SHP77 treated with DMSO at 0.1 percent for 48 hours (cell line): ENCODE data around the gene MBOAT1.
"Not testable (repeated sequence)": the region's sequence is repeated elsewhere in the genome, so short reads cannot be mapped to it uniquely, and the experiment has no call there.

ENCODE experiments used
- DNase-seq: peaks from one replicate; lab custom pipeline; 2025; lab: John Stamatoyannopoulos, UW

MBOAT1 gene

DNA sequence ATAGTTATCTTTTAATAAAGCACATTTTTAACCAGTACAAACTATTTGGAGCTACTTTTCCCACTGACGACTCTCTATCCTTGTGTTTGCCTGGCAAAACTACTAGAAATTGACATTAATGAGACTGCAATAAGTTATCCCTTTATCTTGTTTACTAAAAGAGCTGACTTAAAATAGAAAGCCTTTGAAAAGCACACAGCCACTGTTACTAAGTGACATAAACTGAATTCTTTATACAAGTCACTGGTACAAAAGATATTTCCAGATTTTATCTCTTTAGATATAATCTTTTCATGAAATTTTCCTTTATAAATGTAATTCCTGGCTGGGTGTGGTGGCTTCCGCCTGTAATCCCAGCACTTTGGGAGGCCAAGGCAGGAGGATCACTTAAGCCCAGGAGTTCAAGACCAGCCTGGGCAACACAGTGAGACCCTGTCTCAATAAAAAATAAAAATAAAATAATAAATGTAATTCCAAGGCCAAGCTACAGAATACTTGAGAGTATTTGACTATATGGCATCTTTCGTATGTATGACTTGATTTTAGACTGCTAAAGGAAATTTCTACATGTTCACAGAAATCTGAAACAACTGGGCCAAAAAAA is 9.5 kb downstream of the MBOAT1 start:
- DNase-seq: no peak

- no peak for DNase-seq
These were observed 10.0 kb downstream of the MBOAT1 start for GRCh38 chr6:20202324-20202658.

GRCh38 chr6:20200761-20201630 is 11.3 kb downstream of the MBOAT1 start:
- no peak for DNase-seq

GRCh38 chr6:20198775-20199174 is 13.5 kb downstream of the MBOAT1 start:
- DNase-seq: no peak

DNA sequence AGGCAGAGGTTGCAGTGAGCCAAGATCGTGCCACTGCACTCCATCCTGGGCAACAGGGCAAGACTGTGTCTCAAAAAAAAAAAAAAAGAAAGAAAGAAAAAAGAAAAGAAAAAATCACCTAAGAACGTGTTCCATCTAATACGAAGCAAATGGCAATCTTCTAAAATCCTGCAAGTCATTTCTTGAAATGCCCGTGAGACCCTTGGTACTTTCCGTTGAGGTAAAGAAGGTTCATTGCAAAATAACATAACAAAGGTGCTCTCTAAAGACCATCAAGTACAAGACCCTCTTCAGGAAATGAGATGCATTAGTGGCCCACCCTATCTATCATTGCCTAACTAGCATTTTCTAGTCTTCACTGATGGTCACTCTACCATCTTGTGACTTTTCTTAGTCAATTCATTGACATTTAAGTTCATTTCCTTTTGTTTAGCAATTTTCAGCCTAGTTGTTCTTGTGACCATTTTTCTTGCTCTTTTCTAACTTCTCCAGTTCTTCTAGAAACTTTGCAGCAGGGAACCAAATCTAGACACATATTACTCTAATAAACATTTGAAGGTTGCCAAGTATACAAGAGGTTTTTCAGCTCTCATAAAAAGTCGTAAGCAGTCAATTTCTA is 14.0 kb downstream of the MBOAT1 start:
- DNase-seq: no peak

DNA sequence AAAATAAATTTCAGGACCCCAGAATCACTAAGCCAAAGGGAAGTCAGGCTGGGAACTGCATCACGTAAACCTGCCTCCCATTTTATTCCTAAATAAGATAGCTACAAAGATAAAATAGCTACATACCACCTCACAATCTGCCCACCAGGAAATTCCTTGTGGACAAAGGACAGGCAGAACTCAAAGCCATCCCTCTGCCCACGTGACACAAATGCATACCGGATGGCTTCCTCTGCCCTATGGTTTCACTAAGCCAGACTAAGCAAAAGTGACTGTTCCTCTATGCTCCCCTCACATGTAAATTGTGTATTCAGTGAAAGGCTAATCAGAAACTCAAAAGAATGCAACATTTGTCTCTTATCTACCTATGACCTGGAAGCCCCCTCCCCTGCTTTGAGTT is 15.0 kb downstream of the MBOAT1 start:
- no peak for DNase-seq

- no peak for DNase-seq
These were observed 19.6 kb downstream of the MBOAT1 start for GRCh38 chr6:20192625-20193024.

DNA sequence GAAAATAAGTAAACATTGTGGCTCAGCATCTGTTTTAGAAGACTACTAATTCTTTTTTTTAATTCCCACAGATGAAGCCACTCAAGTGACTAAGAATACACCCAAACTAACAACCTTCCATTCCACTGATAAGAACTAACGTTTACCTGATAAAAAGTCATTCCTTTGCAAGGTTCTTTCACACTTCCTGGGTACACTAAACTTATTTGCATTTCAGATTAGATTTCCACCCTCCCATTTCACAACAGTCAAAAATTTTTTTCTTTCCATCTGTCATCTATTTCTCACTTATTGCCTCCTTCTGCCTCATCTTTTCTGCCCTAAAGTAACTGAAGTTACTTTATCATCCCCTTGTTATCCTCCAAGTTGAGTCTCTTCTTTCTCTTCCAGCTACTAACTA is 20.3 kb downstream of the MBOAT1 start:
- DNase-seq: no peak

DNA sequence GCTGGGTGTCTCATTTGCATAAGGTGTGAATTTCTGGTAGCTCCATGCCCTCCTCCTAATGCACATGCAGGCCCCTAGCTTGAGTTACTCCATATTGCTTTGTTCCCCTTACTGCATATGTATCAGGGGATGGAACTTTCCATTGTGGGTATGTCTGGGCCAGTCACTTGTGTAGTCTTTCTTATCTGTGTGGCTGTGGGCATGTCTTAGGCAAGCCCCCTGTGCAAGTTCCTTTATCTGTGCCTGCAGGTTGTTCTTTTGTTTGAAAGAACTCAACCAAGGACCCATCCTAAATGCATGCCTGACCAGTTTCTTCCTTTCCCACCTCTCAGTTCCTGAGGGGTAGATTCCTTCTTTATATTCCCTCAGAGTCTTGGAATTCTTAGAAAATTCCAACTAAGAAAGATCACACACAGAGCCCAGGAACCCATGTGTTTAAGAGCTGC is 23.6 kb downstream of the MBOAT1 start:
- DNase-seq: no peak

GRCh38 chr6:20186981-20187380 is 25.3 kb downstream of the MBOAT1 start:
- no peak for DNase-seq

GRCh38 chr6:20183706-20184105 is 28.6 kb downstream of the MBOAT1 start:
- no peak for DNase-seq

- DNase-seq: peak; percentile 27
These were observed 29.2 kb downstream of the MBOAT1 start for GRCh38 chr6:20182926-20183521.

- DNase-seq: no peak
These were observed 30.2 kb downstream of the MBOAT1 start for GRCh38 chr6:20182069-20182468.

- DNase-seq: no peak
These were observed 31.3 kb downstream of the MBOAT1 start for GRCh38 chr6:20180935-20181334.

DNA sequence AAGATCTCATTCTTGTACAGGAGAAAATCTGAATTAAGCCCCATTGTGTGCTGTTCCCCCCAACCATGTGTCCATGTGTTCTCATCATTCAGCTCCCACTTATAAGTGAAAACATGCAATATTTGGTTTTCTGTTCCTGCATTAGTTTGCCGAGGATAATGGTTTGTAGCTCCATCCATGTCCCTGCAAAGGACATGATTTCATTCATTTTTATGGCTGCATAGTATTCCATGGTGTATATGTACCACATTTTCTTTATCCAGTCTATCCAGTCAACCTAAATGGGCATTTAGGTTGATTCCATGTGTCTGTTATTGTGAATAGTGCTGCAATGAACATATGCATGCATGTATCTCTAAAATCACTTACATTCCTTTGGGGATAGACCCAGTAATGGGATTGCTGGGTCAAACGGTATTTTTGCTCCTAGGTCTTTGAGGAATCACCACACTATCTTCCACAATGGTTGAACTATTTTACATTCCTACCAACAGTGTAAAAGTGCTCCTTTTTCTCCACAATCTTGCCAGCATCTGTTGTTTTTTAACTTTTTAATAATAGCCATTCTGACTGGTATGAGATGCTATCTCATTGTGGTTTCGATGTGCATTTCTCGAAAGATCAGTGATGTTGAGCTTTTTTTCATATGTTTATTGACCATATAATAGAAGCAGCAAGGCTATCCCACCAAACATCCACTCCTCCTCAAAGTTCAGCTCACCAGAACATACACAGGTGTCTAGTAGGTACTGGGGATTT is 32.8 kb downstream of the MBOAT1 start:
- DNase-seq: not testable (repeated sequence)

GRCh38 chr6:20178327-20178726 is 33.9 kb downstream of the MBOAT1 start:
- no peak for DNase-seq

- DNase-seq: no peak
These were observed 36.4 kb downstream of the MBOAT1 start for GRCh38 chr6:20175810-20176410.

DNA sequence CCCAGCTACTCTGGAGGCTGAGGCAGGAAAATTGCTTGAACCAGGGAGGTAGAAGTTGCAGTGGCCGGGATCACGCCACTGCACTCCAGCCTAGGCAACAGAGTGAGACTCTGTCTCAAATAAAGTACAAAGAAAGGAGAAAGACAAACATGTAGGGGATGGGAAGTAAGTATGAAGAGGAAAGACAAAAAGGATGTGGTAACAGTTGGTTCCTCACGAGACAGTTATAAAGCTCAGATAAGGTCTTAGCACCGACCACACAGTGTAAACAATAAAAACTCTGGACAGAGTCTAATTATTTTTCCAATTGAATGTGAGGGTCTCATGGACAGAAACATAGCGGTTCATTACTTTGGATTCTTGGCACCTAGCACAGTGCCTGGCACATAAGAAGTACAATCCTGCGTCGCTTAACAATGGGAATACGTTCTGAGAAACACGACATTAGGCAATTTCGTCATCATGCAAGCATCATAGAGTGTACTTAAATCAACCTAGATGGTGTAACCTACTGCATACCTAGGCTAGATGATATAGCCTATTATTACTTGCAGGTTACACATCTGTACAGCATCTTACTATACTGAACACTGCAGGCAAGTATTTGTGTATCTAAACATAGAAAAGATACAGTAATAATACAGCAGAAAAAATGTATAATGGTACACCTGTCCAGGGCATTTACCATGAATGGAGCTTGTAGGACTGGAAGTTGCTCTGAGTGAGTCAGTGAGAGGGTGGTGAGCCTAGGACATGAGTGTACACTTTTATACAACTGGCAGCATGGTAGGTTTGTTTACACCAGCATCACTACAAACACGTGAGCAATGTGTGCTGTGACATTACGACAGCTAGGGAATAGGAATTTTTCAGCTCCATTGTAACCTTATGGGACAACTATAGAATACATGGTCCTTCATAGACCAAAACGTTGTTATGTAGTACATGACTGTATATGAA is 38.2 kb downstream of the MBOAT1 start:
- no peak for DNase-seq

GRCh38 chr6:20172842-20173456 is 39.3 kb downstream of the MBOAT1 start:
- no peak for DNase-seq
